ENCODE results near the gene CHD2. TPM values are rescaled to one million over a fixed set of nuclear protein-coding genes. Genes with fewer than 3 reads are reported as not detected.

The CHD2 gene
- polyA plus RNA-seq, 4 donors, result 29.2 to 75.5 (median 32.2) TPM

GRCh38 chr15:92971713-92972112 lies 71.6 kb downstream of the CHD2 start:
- 82 to 83% (median 83%) methylated on average over 1 of the region's 1 CpG for WGBS, 3 donors

GRCh38 chr15:92974183-92974915 lies 74.2 kb downstream of the CHD2 start:
- DNase-seq (no peak), FAIRE-seq (no peak)
- H3K27me3 ChIP-seq (ENCODE audit: control insufficient read depth in 3 of 3, insufficient read depth in 3 of 3, low read length in 3 of 3), result no peaks in the 10 kb centered on the region
- H3K36me3 ChIP-seq (ENCODE audit: control insufficient read depth in 3 of 3, insufficient read depth in 2 of 3, low read depth in 1 of 3, low read length in 3 of 3), result peaks cover 10 to 35% (median 21%) of the 10 kb centered on the region in 3 donors
- H3K4me3 ChIP-seq (ENCODE audit: low read depth in 1 of 3, low read length in 3 of 3), result no peak overlapping the region
- H3K9me3 ChIP-seq (ENCODE audit: control insufficient read depth in 2 of 2, insufficient read depth in 1 of 2, low read depth in 1 of 2, low read length in 1 of 2), result no peaks in the 10 kb centered on the region
- H3K4me1 ChIP-seq (ENCODE audit: control insufficient read depth in 3 of 3, insufficient read depth in 2 of 3, low read depth in 1 of 3, low read length in 2 of 3), result no peaks in the 10 kb centered on the region
- WGBS, 3 donors, result 88 to 92% (median 90%) methylated on average over 6 of the region's 6 CpGs
- H3K27ac ChIP-seq (ENCODE audit: low read depth in 1 of 3, low read length in 2 of 3), result no peak overlapping the region

More at GRCh38 chr15:92971713-92972112, 71.6 kb downstream of the CHD2 start:
- H3K4me3 ChIP-seq (ENCODE audit: low read depth in 1 of 3, low read length in 3 of 3), result no peak overlapping the region
- FAIRE-seq (no peak), DNase-seq (no peak)
- H3K27me3 ChIP-seq (ENCODE audit: control insufficient read depth in 3 of 3, insufficient read depth in 3 of 3, low read length in 3 of 3), result no peaks in the 10 kb centered on the region
- peaks cover 7 to 34% (median 22%) of the 10 kb centered on the region in 3 donors for H3K36me3 ChIP-seq (ENCODE audit: control insufficient read depth in 3 of 3, insufficient read depth in 2 of 3, low read depth in 1 of 3, low read length in 3 of 3)
- peaks cover 0 to 2% (median 0%) of the 10 kb centered on the region in 3 donors for H3K4me1 ChIP-seq (ENCODE audit: control insufficient read depth in 3 of 3, insufficient read depth in 2 of 3, low read depth in 1 of 3, low read length in 2 of 3)
- H3K27ac ChIP-seq (ENCODE audit: low read depth in 1 of 3, low read length in 2 of 3), result no peak overlapping the region
- no peaks in the 10 kb centered on the region for H3K9me3 ChIP-seq (ENCODE audit: control insufficient read depth in 2 of 2, insufficient read depth in 1 of 2, low read depth in 1 of 2, low read length in 1 of 2)

- FAIRE-seq (no peak), DNase-seq (no peak)
- Histone ChIP-seq H3K9me3 (ENCODE audit: control insufficient read depth in 2 of 2, insufficient read depth in 1 of 2, low read depth in 1 of 2, low read length in 1 of 2) (no peaks in the 10 kb centered on the region), H3K4me3 (ENCODE audit: low read depth in 1 of 3, low read length in 3 of 3) (no peak overlapping the region), H3K36me3 (ENCODE audit: control insufficient read depth in 3 of 3, insufficient read depth in 2 of 3, low read depth in 1 of 3, low read length in 3 of 3) (peaks cover 25 to 36% (median 31%) of the 10 kb centered on the region in 3 donors), H3K27ac (ENCODE audit: low read depth in 1 of 3, low read length in 2 of 3) (no peak overlapping the region), H3K27me3 (ENCODE audit: control insufficient read depth in 3 of 3, insufficient read depth in 3 of 3, low read length in 3 of 3) (no peaks in the 10 kb centered on the region), H3K4me1 (ENCODE audit: control insufficient read depth in 3 of 3, insufficient read depth in 2 of 3, low read depth in 1 of 3, low read length in 2 of 3) (no peaks in the 10 kb centered on the region)
- 90 to 96% (median 91%) methylated on average over 5 of the region's 5 CpGs for WGBS, 3 donors
Measured at GRCh38 chr15:92979011-92979701, 79.0 kb downstream of the CHD2 start.

GRCh38 chr15:92981333-92981732 lies 81.2 kb downstream of the CHD2 start:
- H3K27me3 ChIP-seq (ENCODE audit: control insufficient read depth in 3 of 3, insufficient read depth in 3 of 3, low read length in 3 of 3), result no peaks in the 10 kb centered on the region
- WGBS, 3 donors, result 79 to 88% (median 87%) methylated on average over 8 of the region's 8 CpGs
- no peaks in the 10 kb centered on the region for H3K4me1 ChIP-seq (ENCODE audit: control insufficient read depth in 3 of 3, insufficient read depth in 2 of 3, low read depth in 1 of 3, low read length in 2 of 3)
- DNase-seq (no peak), FAIRE-seq (no peak)
- H3K4me3 ChIP-seq (ENCODE audit: low read depth in 1 of 3, low read length in 3 of 3), result no peak overlapping the region
- H3K9me3 ChIP-seq (ENCODE audit: control insufficient read depth in 2 of 2, insufficient read depth in 1 of 2, low read depth in 1 of 2, low read length in 1 of 2), result no peaks in the 10 kb centered on the region
- peaks cover 26 to 32% (median 30%) of the 10 kb centered on the region in 3 donors for H3K36me3 ChIP-seq (ENCODE audit: control insufficient read depth in 3 of 3, insufficient read depth in 2 of 3, low read depth in 1 of 3, low read length in 3 of 3)
- H3K27ac ChIP-seq (ENCODE audit: low read depth in 1 of 3, low read length in 2 of 3), result no peak overlapping the region

GRCh38 chr15:92984161-92984560 lies 84.0 kb downstream of the CHD2 start:
- 90 to 93% (median 92%) methylated on average over 4 of the region's 4 CpGs for WGBS, 3 donors

GRCh38 chr15:92989470-92989869 lies 89.3 kb downstream of the CHD2 start:
- H3K27ac ChIP-seq (ENCODE audit: low read depth in 1 of 3, low read length in 2 of 3), result no peak overlapping the region
- no peak for DNase-seq
- peaks cover 22 to 36% (median 27%) of the 10 kb centered on the region in 3 donors for H3K36me3 ChIP-seq (ENCODE audit: control insufficient read depth in 3 of 3, insufficient read depth in 2 of 3, low read depth in 1 of 3, low read length in 3 of 3)
- no peak overlapping the region for H3K4me3 ChIP-seq (ENCODE audit: low read depth in 1 of 3, low read length in 3 of 3)
- no peaks in the 10 kb centered on the region for H3K4me1 ChIP-seq (ENCODE audit: control insufficient read depth in 3 of 3, insufficient read depth in 2 of 3, low read depth in 1 of 3, low read length in 2 of 3)
- WGBS, 3 donors, result 78 to 88% (median 83%) methylated on average over 2 of the region's 2 CpGs
- H3K9me3 ChIP-seq (ENCODE audit: control insufficient read depth in 2 of 2, insufficient read depth in 1 of 2, low read depth in 1 of 2, low read length in 1 of 2), result no peaks in the 10 kb centered on the region
- H3K27me3 ChIP-seq (ENCODE audit: control insufficient read depth in 3 of 3, insufficient read depth in 3 of 3, low read length in 3 of 3), result no peaks in the 10 kb centered on the region
- FAIRE-seq, result no peak

More at GRCh38 chr15:92984161-92984560, 84.0 kb downstream of the CHD2 start:
- Histone ChIP-seq H3K27ac (ENCODE audit: low read depth in 1 of 3, low read length in 2 of 3) (no peak overlapping the region), H3K36me3 (ENCODE audit: control insufficient read depth in 3 of 3, insufficient read depth in 2 of 3, low read depth in 1 of 3, low read length in 3 of 3) (peaks cover 27 to 40% (median 29%) of the 10 kb centered on the region in 3 donors), H3K4me1 (ENCODE audit: control insufficient read depth in 3 of 3, insufficient read depth in 2 of 3, low read depth in 1 of 3, low read length in 2 of 3) (no peaks in the 10 kb centered on the region), H3K27me3 (ENCODE audit: control insufficient read depth in 3 of 3, insufficient read depth in 3 of 3, low read length in 3 of 3) (no peaks in the 10 kb centered on the region), H3K4me3 (ENCODE audit: low read depth in 1 of 3, low read length in 3 of 3) (no peak overlapping the region), H3K9me3 (ENCODE audit: control insufficient read depth in 2 of 2, insufficient read depth in 1 of 2, low read depth in 1 of 2, low read length in 1 of 2) (no peaks in the 10 kb centered on the region)
- FAIRE-seq (no peak), DNase-seq (no peak)

- H3K27ac ChIP-seq (ENCODE audit: low read depth in 1 of 3, low read length in 2 of 3), result no peak overlapping the region
- H3K9me3 ChIP-seq (ENCODE audit: control insufficient read depth in 2 of 2, insufficient read depth in 1 of 2, low read depth in 1 of 2, low read length in 1 of 2), result no peaks in the 10 kb centered on the region
- no peak for FAIRE-seq
- H3K36me3 ChIP-seq (ENCODE audit: control insufficient read depth in 3 of 3, insufficient read depth in 2 of 3, low read depth in 1 of 3, low read length in 3 of 3), result peaks cover 19 to 36% (median 27%) of the 10 kb centered on the region in 3 donors
- H3K4me3 ChIP-seq (ENCODE audit: low read depth in 1 of 3, low read length in 3 of 3), result no peak overlapping the region
- DNase-seq, result no peak
- 72 to 98% (median 96%) methylated on average over 2 of the region's 2 CpGs for WGBS, 3 donors
- H3K4me1 ChIP-seq (ENCODE audit: control insufficient read depth in 3 of 3, insufficient read depth in 2 of 3, low read depth in 1 of 3, low read length in 2 of 3), result no peaks in the 10 kb centered on the region
- H3K27me3 ChIP-seq (ENCODE audit: control insufficient read depth in 3 of 3, insufficient read depth in 3 of 3, low read length in 3 of 3), result no peaks in the 10 kb centered on the region
Measured at GRCh38 chr15:92990031-92990430, 89.9 kb downstream of the CHD2 start.

- Histone ChIP-seq H3K9me3 (ENCODE audit: control insufficient read depth in 2 of 2, insufficient read depth in 1 of 2, low read depth in 1 of 2, low read length in 1 of 2) (no peaks in the 10 kb centered on the region), H3K36me3 (ENCODE audit: control insufficient read depth in 3 of 3, insufficient read depth in 2 of 3, low read depth in 1 of 3, low read length in 3 of 3) (peaks cover 19 to 37% (median 29%) of the 10 kb centered on the region in 3 donors), H3K4me3 (ENCODE audit: low read depth in 1 of 3, low read length in 3 of 3) (no peak overlapping the region), H3K27me3 (ENCODE audit: control insufficient read depth in 3 of 3, insufficient read depth in 3 of 3, low read length in 3 of 3) (no peaks in the 10 kb centered on the region), H3K4me1 (ENCODE audit: control insufficient read depth in 3 of 3, insufficient read depth in 2 of 3, low read depth in 1 of 3, low read length in 2 of 3) (no peaks in the 10 kb centered on the region), H3K27ac (ENCODE audit: low read depth in 1 of 3, low read length in 2 of 3) (no peak overlapping the region)
- FAIRE-seq, result no peak
- no peak for DNase-seq
- WGBS, 3 donors, result 87 to 94% (median 91%) methylated on average over 9 of the region's 9 CpGs
Measured at GRCh38 chr15:92992720-92993119, 92.6 kb downstream of the CHD2 start.
